IPS DF 19.7 (cell line): ENCODE data around the gene GCN1.

ENCODE experiments used
- DNase-seq: peaks from one replicate; pipeline ENCODE4 v3.0.0-alpha.2; 2013; ENCODE audit warnings: low read depth, low spot score

The GCN1 gene

DNA sequence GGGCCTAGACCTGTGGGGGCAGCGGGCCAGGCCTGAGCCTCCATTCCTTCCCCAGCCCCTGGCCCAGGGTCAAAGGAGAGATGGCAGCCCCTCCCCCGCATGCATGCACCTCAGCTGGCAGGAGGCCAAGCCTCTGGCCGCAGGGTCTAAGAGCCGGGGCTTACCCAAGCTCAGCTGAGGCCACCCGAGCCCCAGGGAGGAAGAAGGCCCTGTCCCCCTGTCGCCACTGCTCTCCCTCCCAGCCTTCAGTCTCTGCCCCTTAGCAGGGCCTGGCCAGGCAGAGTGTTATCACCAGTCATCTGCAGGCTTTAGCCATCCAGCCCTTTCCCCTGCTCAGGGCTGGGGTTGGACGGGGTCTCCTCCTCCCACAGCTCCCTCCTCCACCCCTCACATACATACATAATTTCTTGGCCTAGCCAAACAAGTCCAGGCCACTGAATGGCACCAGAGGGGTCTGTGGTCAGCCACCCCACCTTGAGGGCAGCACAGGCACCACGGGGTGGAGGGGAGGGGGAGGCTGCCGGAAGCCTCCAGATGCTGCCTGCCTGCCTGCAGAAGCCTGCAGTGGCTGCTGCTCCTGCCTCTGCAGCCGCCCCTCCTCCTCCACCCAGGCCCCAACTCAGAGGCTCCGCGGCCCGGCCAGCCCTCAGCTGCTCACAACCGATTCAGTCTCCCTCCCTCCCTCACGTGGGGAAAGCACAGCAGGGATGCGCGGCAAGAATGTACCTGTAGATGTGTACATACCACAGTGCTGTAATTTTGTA, 100.7 kb downstream of the GCN1 start:
- DNase-seq = peak; percentile 56

DNA sequence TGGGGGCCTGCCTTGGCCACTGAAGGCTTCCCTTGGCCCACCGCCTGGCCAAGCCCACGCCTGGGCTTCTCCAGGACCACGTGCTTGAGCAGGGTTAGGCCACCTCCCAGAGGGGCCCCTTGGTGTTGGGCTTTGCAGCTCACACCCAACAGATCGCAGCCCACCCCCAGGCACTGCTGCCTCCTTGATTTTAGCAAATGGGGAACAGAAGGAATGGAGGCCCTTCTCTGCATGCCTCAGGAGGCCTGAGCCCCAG, 101.3 kb downstream of the GCN1 start:
- DNase-seq = no peak

GRCh38 chr12:120092551-120093335, 101.8 kb downstream of the GCN1 start:
- no peak for DNase-seq

GRCh38 chr12:120091371-120092090, 103.0 kb downstream of the GCN1 start:
- DNase-seq = no peak

DNA sequence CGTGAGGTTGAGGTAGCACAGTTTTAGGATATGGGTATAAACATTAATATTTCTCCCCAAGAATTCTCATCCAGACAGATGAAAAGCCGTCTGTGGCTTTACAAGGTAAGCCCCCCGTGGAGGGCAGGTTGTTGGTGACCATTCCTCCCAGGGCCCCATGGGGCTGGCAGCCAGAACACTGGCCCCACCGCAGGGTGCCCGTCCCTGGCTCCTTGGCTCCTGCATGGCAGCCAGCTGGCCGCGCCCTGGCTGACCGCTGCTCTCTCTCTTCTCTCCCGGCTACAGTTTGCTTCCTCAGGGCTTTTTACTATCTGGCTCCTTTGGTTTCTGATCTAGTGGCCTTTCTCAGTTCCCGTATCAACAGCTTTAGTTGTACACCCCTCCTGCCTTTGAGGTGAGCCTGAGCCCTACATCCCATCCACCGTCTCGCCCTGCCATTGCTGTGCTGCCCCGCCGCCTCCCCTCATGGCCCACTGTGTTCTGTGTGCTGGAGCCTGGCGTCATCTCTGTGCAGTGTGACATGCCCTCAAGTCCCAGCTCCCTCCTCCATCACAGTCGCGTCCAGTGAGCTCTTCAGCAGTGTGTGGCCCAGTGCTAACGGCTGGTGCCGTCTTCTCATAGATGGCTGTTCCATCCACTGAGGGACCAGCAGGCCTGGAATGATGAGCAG, 103.8 kb downstream of the GCN1 start:
- DNase-seq = no peak

DNA sequence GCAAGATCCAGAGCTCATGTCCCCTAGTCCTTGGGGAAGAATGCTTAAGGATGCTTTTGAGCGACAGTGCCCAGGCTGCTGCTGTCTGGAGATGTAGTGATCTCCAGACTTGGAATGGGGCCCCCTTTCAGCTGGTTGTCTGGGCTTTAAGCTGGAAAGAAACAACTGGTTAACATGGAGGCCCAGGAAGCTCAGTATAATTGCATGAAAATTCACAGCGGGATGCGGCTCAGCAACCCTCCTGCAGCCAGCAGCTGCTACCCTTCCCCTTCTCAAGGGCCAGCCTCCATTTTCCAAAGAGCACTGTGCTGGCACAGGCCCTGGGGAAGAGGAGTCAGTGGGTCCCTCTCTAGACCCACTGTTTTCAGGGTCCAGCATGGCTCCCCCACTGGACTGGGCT, 104.3 kb downstream of the GCN1 start:
- DNase-seq = no peak

- no peak for DNase-seq
Measured at GRCh38 chr12:120089796-120090195, 104.7 kb downstream of the GCN1 start.

DNA sequence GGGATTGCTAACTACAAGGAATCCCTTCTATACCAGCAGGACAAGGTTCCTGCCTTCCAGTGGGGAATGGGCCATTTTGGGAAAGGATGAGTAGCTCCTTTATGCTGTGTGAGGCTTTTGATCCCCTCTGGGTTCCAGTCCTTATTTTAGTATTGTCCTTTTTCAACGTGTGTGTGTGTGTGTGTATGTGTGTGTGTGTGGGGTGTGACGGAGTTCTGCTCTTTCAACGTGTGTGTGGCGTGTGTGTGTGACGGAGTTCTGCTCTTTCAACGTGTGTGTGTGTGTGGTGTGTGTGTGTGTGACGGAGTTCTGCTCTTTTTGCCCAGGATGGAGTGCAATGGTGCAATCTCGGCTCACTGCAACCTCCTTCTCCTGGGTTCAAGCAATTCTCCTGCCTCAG, 105.4 kb downstream of the GCN1 start:
- no peak for DNase-seq

GRCh38 chr12:120086801-120087621, 107.5 kb downstream of the GCN1 start:
- peak; percentile 99 for DNase-seq

DNA sequence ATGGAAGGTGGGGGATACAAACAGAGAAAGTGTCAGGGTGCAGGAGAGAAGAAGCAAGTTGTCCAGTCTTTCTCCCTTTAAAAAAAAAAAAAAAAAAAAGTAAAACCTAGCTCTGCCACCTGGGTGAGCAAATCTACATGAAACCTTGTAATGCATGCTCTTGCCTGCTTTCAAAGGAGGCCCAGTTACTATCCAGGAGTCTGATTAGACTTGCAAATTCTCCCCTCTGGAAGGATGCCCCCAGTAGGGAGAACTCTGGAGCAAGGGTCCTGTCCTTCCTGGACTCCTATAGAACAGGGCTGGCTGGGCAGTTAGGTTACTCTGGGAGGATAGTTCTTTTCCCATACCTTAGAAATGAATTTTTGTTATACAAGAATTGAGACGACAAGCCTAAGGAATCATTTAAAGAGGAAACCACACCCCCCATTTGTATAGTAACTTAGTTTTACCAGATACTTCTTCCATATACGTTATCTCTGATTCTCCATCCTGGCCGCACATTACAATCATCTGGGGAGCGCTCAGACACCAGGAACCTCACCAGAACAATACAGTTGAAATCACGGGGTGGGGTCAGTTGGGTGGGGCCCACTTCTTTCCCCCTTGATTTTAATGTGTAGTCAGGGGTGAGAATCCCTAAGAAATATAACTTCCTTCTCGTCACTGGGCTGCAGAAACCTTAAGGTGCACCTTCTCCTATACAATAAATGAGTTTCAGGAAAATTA, 108.4 kb downstream of the GCN1 start:
- DNase-seq = peak; percentile 57

- no peak for DNase-seq
Measured at GRCh38 chr12:120081641-120082040, 112.9 kb downstream of the GCN1 start.

DNA sequence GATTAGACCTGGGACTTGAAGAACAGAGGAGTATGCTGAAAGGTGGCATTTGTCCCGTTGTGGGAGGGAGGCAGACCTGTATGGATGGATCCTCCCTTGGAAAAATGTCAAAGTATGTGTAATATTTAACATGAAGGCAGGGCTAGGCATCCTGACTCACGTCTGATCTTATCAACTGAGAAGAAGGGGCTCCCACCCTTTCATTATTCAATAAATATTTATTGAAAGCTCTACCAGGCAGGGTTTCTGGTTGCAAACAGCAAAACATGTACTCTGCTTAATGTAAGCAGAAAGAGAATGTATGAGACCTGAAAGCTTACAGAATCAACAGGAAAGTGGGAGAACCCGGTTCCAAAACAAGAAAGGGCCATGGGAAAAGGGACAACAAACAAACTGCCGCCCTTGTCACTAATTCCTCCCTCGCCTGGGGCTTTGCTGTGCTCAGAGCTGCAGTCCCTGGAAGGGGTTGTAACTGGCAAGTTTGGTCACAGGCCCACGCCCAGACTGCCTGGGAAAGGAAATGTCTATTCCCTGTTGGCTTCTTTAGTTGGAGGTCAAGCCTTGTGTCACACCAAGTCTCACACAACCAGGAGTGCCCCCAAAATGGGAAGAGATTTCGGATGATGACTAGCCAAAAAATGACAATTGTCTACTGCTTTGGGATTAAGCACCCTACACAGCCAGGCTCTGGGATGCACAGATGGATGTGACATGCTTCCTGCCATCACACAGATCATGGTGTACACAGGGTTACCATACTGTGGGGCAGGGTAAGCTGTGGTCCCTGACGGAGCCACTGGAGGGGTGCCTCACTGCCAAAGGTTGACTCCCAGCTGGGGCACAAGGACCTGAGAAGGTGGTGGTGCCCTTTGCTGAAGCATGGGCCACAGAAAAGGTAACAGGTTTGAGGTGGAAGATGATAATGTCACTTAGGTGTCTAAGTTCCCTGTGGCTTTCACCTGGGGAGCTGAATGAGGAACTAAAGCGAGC, 114.8 kb downstream of the GCN1 start:
- no peak for DNase-seq

GRCh38 chr12:120078868-120079267, 115.6 kb downstream of the GCN1 start:
- DNase-seq = no peak

GRCh38 chr12:120077260-120077659, 117.3 kb downstream of the GCN1 start:
- DNase-seq = no peak
